Mesenchymal stem cell (in vitro differentiated cells and primary cell): ENCODE measurements around the gene OR11A1.

ENCODE experiments used
- DNase-seq: peaks from one replicate; pipeline ENCODE4 v3.0.0-alpha.2; 2013
- H2AFZ ChIP-seq: one replicate; pipeline ENCODE4 v1.6.1; 2013; ENCODE audit warnings: low read depth, mild to moderate bottlenecking, control low read depth, inconsistent platforms, low read length, moderate library complexity
- H2AK5ac ChIP-seq: 2 replicates; pipeline ENCODE4 v1.6.1; 2013; ENCODE audit warnings: low read length, moderate library complexity, mild to moderate bottlenecking, inconsistent platforms; ENCODE audit not compliant: severe bottlenecking
- H2BK120ac ChIP-seq: one replicate; pipeline ENCODE4 v1.6.1; 2013; ENCODE audit warnings: low read depth, mild to moderate bottlenecking, inconsistent platforms, low read length, moderate library complexity
- H2BK12ac ChIP-seq, 2 experiments: one replicate each; pipeline ENCODE4 v1.6.1; 2013; ENCODE audit warnings: inconsistent platforms in 2 of 2, low read length in 2 of 2, mild to moderate bottlenecking in 2 of 2, moderate library complexity in 2 of 2, control low read depth in 1 of 2
- H2BK15ac ChIP-seq: one replicate; pipeline ENCODE4 v1.6.1; 2013; ENCODE audit warnings: mild to moderate bottlenecking, low read depth, inconsistent platforms; ENCODE audit not compliant: poor library complexity, severe bottlenecking
- H2BK5ac ChIP-seq: 2 replicates; pipeline ENCODE4 v1.6.1; 2013; ENCODE audit warnings: low read depth, mild to moderate bottlenecking, low read length, control low read depth, inconsistent platforms; ENCODE audit not compliant: poor library complexity, severe bottlenecking
- H3K14ac ChIP-seq, 2 experiments: one replicate each; pipeline ENCODE4 v1.6.1; 2013; ENCODE audit warnings: inconsistent platforms in 2 of 2, low read length in 2 of 2, control low read depth in 1 of 2, mild to moderate bottlenecking in 1 of 2, moderate library complexity in 1 of 2
- H3K18ac ChIP-seq, 2 experiments: one replicate each; pipeline ENCODE4 v1.6.1; 2013; ENCODE audit warnings: inconsistent platforms in 2 of 2, low read length in 2 of 2, control low read depth in 1 of 2, low read depth in 1 of 2, mild to moderate bottlenecking in 1 of 2
- H3K23ac ChIP-seq, 2 experiments: one replicate each; pipeline ENCODE4 v1.6.1; 2013; ENCODE audit warnings: inconsistent platforms in 2 of 2, low read length in 2 of 2, mild to moderate bottlenecking in 2 of 2, moderate library complexity in 2 of 2, control low read depth in 1 of 2
- H3K27ac ChIP-seq: 2 replicates; pipeline ENCODE4 v1.5.1; 2013; ENCODE audit warnings: mild to moderate bottlenecking, moderate library complexity, low read length, control low read depth, inconsistent platforms; ENCODE audit not compliant: poor library complexity, severe bottlenecking
- H3K27me3 ChIP-seq, 2 experiments: 2 replicates each; pipeline versions ENCODE4 v1.6.1 to v1.7.0; 2013; ENCODE audit warnings: low read length in 2 of 2, mild to moderate bottlenecking in 2 of 2, moderate library complexity in 2 of 2, control low read depth in 1 of 2, inconsistent platforms in 1 of 2; ENCODE audit not compliant: control insufficient read depth in 1 of 2, insufficient read depth in 1 of 2
- H3K36me3 ChIP-seq, 2 experiments: 2 replicates each; pipeline versions ENCODE4 v1.6.1 to v1.7.0; 2013; ENCODE audit warnings: low read length in 2 of 2, control low read depth in 1 of 2, inconsistent platforms in 1 of 2, low read depth in 1 of 2, mild to moderate bottlenecking in 1 of 2; ENCODE audit not compliant: insufficient read depth in 2 of 2, control insufficient read depth in 1 of 2
- H3K4ac ChIP-seq, 2 experiments: one replicate each; pipeline ENCODE4 v1.6.1; 2013; ENCODE audit warnings: inconsistent platforms in 2 of 2, low read length in 2 of 2, mild to moderate bottlenecking in 2 of 2, moderate library complexity in 2 of 2, control low read depth in 1 of 2, low read depth in 1 of 2
- H3K4me1 ChIP-seq: 2 replicates; pipeline ENCODE4 v1.6.1; 2013; ENCODE audit warnings: low read depth, low read length, control low read depth; ENCODE audit not compliant: control insufficient read depth, insufficient read depth
- H3K4me2 ChIP-seq: 2 replicates; pipeline ENCODE4 v1.6.1; 2013; ENCODE audit warnings: low read length, mild to moderate bottlenecking, inconsistent platforms; ENCODE audit not compliant: poor library complexity, severe bottlenecking
- H3K4me3 ChIP-seq, 2 experiments: 2 replicates each; pipeline versions ENCODE4 v1.5.1 to v1.7.0; 2013; ENCODE audit warnings: low read length in 2 of 2, mild to moderate bottlenecking in 2 of 2, control low read depth in 1 of 2, low read depth in 1 of 2; ENCODE audit not compliant: insufficient read depth in 1 of 2
- H3K79me1 ChIP-seq: replicated peaks from 2 replicates; pipeline ENCODE4 v1.6.1; 2013; ENCODE audit warnings: mild to moderate bottlenecking, control low read depth, low read length, inconsistent platforms; ENCODE audit not compliant: poor library complexity, severe bottlenecking
- H3K9ac ChIP-seq: 2 replicates; pipeline ENCODE4 v1.7.0; 2013; ENCODE audit warnings: mild to moderate bottlenecking, low read length, moderate library complexity
- H3K9me3 ChIP-seq: 2 replicates; pipeline ENCODE4 v1.7.0; 2013; ENCODE audit warnings: mild to moderate bottlenecking, low read length; ENCODE audit not compliant: control insufficient read depth
- H4K8ac ChIP-seq: one replicate; pipeline ENCODE4 v1.6.1; 2013; ENCODE audit warnings: inconsistent platforms, mild to moderate bottlenecking, low read length, moderate library complexity
- H4K91ac ChIP-seq: one replicate; pipeline ENCODE4 v1.6.1; 2013; ENCODE audit warnings: mild to moderate bottlenecking, low read length, inconsistent platforms
- WGBS: methylation state at CpG from one replicate; pipeline ENCODE4 v1.1.7; 2013; ENCODE audit warnings: mixed read lengths; 5-methylcytosine and 5-hydroxymethylcytosine counted together

The OR11A1 gene

DNA sequence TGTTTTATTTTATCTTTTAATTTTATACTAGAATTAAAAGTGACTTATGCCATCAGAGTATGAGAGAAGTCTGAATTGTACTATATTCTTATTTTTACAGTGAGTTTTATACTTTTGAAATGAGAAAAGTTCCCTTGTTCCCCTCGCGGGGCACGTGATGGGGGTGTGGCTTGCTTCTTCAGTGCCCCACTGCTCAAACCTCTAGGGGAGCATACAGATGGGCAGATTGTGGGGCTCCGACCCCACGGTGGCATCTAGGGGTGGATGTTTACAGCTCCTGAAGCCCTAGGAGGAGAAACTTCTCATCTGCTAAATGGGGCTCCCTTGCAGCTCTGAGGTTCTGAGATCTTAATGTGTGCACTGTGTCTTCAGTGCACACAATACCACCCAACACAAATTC is 42.8 kb upstream of the OR11A1 start:
- Histone ChIP-seq H2AK5ac (no peak overlapping the region), H3K9ac (no peak overlapping the region), H4K91ac (no peak overlapping the region), H3K14ac (no peak overlapping the region), H2BK5ac (no peak overlapping the region), H3K27me3 (no peaks in the 10 kb centered on the region), H3K27ac (no peak overlapping the region), H3K4ac (no peak overlapping the region), H3K18ac (no peak overlapping the region), H3K4me3 (no peak overlapping the region), H3K4me2 (no peak overlapping the region), H2BK15ac (no peak overlapping the region), H3K79me1 (no peaks in the 10 kb centered on the region), H3K36me3 (no peaks in the 10 kb centered on the region), H3K4me1 (peaks cover 3% of the 10 kb centered on the region), H4K8ac (no peak overlapping the region), H2AFZ (no peak overlapping the region), H3K23ac (no peak overlapping the region), H2BK120ac (no peak overlapping the region), H3K9me3 (no peaks in the 10 kb centered on the region), H2BK12ac (no peak overlapping the region)
- 83% methylated on average over 5 of the region's 5 CpGs for WGBS
- DNase-seq, result no peak

GRCh38 chr6:29496961-29497360 is 40.1 kb upstream of the OR11A1 start:
- Histone ChIP-seq H3K9me3 (no peaks in the 10 kb centered on the region), H3K79me1 (no peaks in the 10 kb centered on the region), H2BK12ac (no peak overlapping the region), H3K36me3 (no peaks in the 10 kb centered on the region), H3K23ac (no peak overlapping the region), H2BK5ac (no peak overlapping the region), H3K4me2 (no peak overlapping the region), H2AFZ (no peak overlapping the region), H3K4ac (no peak overlapping the region), H2BK15ac (no peak overlapping the region), H4K91ac (no peak overlapping the region), H3K4me1 (no peaks in the 10 kb centered on the region), H3K18ac (no peak overlapping the region), H3K14ac (no peak overlapping the region), H3K27ac (no peak overlapping the region), H3K9ac (no peak overlapping the region), H2BK120ac (no peak overlapping the region), H2AK5ac (no peak overlapping the region), H3K4me3 (no peak overlapping the region), H3K27me3 (no peaks in the 10 kb centered on the region), H4K8ac (no peak overlapping the region)
- 74% methylated on average over 4 of the region's 4 CpGs for WGBS
- DNase-seq, result no peak

- Histone ChIP-seq H4K8ac (no peak overlapping the region), H2AFZ (no peak overlapping the region), H3K27ac (no peak overlapping the region), H4K91ac (no peak overlapping the region), H2AK5ac (no peak overlapping the region), H3K9ac (no peak overlapping the region), H3K4me3 (no peak overlapping the region), H2BK5ac (no peak overlapping the region), H3K18ac (no peak overlapping the region), H3K36me3 (no peaks in the 10 kb centered on the region), H3K4me2 (no peak overlapping the region), H3K79me1 (no peaks in the 10 kb centered on the region), H2BK15ac (no peak overlapping the region), H3K4ac (no peak overlapping the region), H2BK12ac (no peak overlapping the region), H3K27me3 (no peaks in the 10 kb centered on the region), H3K9me3 (no peaks in the 10 kb centered on the region), H2BK120ac (no peak overlapping the region), H3K14ac (no peak overlapping the region), H3K4me1 (no peaks in the 10 kb centered on the region), H3K23ac (no peak overlapping the region)
- DNase-seq, result no peak
- WGBS, result 82% methylated on average over 4 of the region's 4 CpGs
These were observed 38.7 kb upstream of the OR11A1 start for GRCh38 chr6:29495571-29495970.

DNA sequence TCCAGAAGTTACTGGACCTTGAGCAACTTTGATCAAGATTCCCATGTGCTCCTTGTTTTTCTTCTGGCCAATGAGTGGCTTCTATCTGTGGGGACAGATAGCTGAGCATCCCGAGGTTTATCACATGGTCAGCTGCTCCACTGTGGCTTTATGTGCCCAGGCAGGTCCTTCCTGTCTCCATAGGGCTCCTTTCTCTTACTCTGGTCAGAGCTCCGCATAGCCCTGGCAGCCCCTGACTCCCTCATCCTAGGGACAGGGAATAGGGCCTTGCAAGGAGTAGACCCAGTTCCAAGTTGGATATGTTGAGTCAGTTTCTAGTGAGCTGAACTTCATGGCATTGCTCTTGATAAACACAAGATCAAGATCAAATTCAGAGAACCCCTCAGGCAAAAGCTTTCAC is 37.3 kb upstream of the OR11A1 start:
- 75% methylated on average over 2 of the region's 2 CpGs for WGBS
- Histone ChIP-seq H3K4ac (no peak overlapping the region), H2BK15ac (no peak overlapping the region), H2BK5ac (no peak overlapping the region), H2AFZ (no peak overlapping the region), H3K36me3 (no peaks in the 10 kb centered on the region), H4K8ac (no peak overlapping the region), H4K91ac (no peak overlapping the region), H3K79me1 (no peaks in the 10 kb centered on the region), H3K4me2 (no peak overlapping the region), H3K4me3 (no peak overlapping the region), H3K27ac (no peak overlapping the region), H3K18ac (no peak overlapping the region), H2AK5ac (no peak overlapping the region), H3K9me3 (no peaks in the 10 kb centered on the region), H3K9ac (no peak overlapping the region), H3K4me1 (no peaks in the 10 kb centered on the region), H2BK120ac (no peak overlapping the region), H2BK12ac (no peak overlapping the region), H3K27me3 (no peaks in the 10 kb centered on the region), H3K23ac (no peak overlapping the region), H3K14ac (no peak overlapping the region)
- DNase-seq, result no peak
